ENCODE data around the gene SRP54. TPM values are rescaled to one million over a fixed set of nuclear protein-coding genes. Genes with fewer than 3 reads are reported as not detected.

Gene SRP54
- total RNA-seq, 1 experiment from 2014 or later: 57.0 TPM

- TF ChIP-seq PRDM15 (CRISPR knock-in tag; IDR thresholded peaks at IDR 0.05) (no peak), ZNF263 (CRISPR knock-in tag; IDR thresholded peaks at IDR 0.05; ENCODE audit: low read depth) (no peak), GTF2I (CRISPR knock-in tag; conservative IDR thresholded peaks at IDR 0.05) (no peak), FOXP4 (CRISPR knock-in tag; IDR thresholded peaks at IDR 0.05) (no peak), MLX (CRISPR knock-in tag; IDR thresholded peaks at IDR 0.05) (no peak), ZSCAN18 (CRISPR knock-in tag; IDR thresholded peaks at IDR 0.05) (no peak), ZNF138 (CRISPR knock-in tag; conservative IDR thresholded peaks at IDR 0.05) (no peak)
Measured at GRCh38 chr14:35073486-35073885, 90.7 kb downstream of the SRP54 start (continued).

GRCh38 chr14:35078082-35078481 lies 95.3 kb downstream of the SRP54 start:
- ChIA-PET CTCF (no interaction called here), POLR2A (interaction anchor here (0.6 kb wide), 1 partner anchor 13 kb away, joined by 3 read pairs; no protein-coding TSS in a partner anchor)
- no peak overlapping the region for H3K27ac Mint-ChIP-seq
- DNase-seq (ENCODE audit: low spot score) (no peak), ATAC-seq (no peak)
- no peaks in the 10 kb centered on the region for H3K27me3 Mint-ChIP-seq (ENCODE audit: low read depth)
- no peaks in the 10 kb centered on the region for H3K9me3 Mint-ChIP-seq
- H3K4me1 Mint-ChIP-seq: no peaks in the 10 kb centered on the region
- H3K36me3 Mint-ChIP-seq: peaks cover 11% of the 10 kb centered on the region; the same call in 1 of the 2 replicates
- H3K4me3 Mint-ChIP-seq: no peak overlapping the region
- TF ChIP-seq GRHL2 (CRISPR knock-in tag; IDR thresholded peaks at IDR 0.05; ENCODE audit: insufficient replicate concordance, severe bottlenecking): no peak
- no peak for TF ChIP-seq AR (CRISPR knock-in tag; IDR thresholded peaks at IDR 0.05)
- TF ChIP-seq ATF1 (CRISPR knock-in tag; IDR thresholded peaks at IDR 0.05): no peak
- TF ChIP-seq ATF6 (CRISPR knock-in tag; IDR thresholded peaks at IDR 0.05): no peak
- no peak for TF ChIP-seq NR1H2 (CRISPR knock-in tag; IDR thresholded peaks at IDR 0.05)
- no peak for TF ChIP-seq AFF4 (CRISPR knock-in tag; IDR thresholded peaks at IDR 0.05; ENCODE audit: borderline replicate concordance)
- TF ChIP-seq E2F5 (CRISPR knock-in tag; IDR thresholded peaks at IDR 0.05): no peak
- no peak for TF ChIP-seq FOXP1 (CRISPR knock-in tag; IDR thresholded peaks at IDR 0.05; ENCODE audit: borderline replicate concordance)
- no peak for TF ChIP-seq MLX (CRISPR knock-in tag; IDR thresholded peaks at IDR 0.05)
- TF ChIP-seq NFATC4 (CRISPR knock-in tag; IDR thresholded peaks at IDR 0.05): no peak
- no peak for TF ChIP-seq MXD4 (CRISPR knock-in tag; IDR thresholded peaks at IDR 0.05; ENCODE audit: borderline replicate concordance)
